ENCODE results near the gene SCGB1D4.
"Not testable (repeated sequence)": the region's sequence is repeated elsewhere in the genome, so short reads cannot be mapped to it uniquely, and the experiment has no call there.

Gene SCGB1D4

GRCh38 chr11:62298975-62299374 lies at the start of gene SCGB1D4:
Gene SCGB1D4 (minus strand): TSS chr11:62299075. CDS start chr11:62299010, 65 bp downstream.
- DNase-seq (ENCODE audit: low spot score): no peak

DNA sequence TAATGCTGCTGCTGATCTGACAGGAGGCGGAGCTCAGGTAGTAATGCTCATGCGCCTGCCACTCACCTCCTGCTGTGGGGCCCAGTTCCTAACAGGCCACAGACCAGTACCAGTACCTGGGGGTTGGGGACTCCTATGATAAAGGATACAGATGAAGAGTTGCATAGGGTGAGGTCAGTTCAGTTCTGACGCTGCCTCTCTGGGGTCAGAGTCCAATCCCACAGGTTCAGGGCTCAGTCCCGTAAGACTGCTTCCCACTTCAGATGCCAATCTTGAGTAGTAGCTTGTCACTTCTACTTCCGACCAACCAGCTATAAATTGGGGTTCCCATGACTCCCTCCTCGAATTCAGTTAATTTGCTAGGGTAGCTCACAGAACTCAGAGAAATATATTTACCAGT lies 47.0 kb upstream of the SCGB1D4 start:
- no peak for DNase-seq (ENCODE audit: low spot score)

- no peak for DNase-seq (ENCODE audit: low spot score)
These were observed 45.3 kb upstream of the SCGB1D4 start for GRCh38 chr11:62344210-62344609.

DNA sequence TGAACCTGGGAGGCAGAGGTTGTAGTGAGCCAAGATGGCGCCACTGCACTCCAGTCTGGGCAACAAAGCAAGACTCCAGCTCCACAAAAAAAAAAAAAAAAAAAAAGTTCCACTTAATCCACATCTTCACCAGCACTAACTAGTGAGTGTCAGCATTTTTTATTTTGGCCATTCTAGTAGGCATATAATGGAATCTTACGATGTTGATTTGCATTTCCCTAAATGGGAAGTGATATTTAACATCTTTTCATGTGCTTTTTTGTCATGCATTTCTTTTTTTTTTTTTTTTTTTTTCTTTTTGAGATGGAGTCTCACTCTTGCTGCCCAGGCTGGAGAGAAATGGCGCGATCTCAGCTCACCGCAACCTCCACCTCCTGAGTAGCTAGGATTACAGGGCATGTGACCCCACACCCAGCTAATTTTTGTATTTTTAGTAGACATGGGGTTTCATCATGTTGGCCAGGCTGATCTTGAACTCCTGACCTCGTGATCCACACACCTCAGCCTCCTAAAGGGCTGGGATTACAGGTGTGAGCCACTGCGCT lies 44.8 kb upstream of the SCGB1D4 start:
- DNase-seq (ENCODE audit: low spot score): not testable (repeated sequence)

- DNase-seq (ENCODE audit: low spot score): no peak
These were observed 42.7 kb upstream of the SCGB1D4 start for GRCh38 chr11:62341588-62341987.

DNA sequence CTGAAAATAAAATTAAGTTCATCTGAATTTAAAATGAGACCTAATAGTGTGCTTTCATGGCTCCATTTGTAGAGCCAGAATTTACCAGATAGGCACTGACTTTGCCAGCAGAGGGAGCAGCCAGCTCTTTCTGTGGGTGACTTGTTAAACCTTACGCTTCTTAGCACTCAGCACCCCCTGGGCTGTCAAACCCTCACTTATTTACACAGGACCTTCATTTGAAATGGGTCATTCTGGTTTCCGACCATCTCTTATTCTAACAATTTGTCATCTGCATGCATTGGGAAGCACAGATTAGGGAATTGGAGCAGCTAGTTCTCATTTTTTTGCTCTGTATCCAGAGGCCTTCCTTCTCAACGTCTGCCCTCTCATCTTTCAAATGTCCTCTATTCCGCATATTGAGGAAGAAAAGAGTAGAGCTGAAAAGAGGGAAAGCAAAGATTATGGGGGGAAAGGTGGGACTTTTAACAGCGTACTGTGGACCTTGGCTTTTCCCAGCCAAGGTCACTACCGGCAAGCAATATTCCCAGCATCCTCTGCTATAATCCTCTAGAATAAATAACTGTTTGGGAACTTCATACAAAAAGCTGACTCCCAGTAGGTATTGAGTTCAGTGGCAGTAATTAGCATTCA lies 41.5 kb upstream of the SCGB1D4 start:
- DNase-seq (ENCODE audit: low spot score): peak; percentile 54

GRCh38 chr11:62338218-62338617 lies 39.3 kb upstream of the SCGB1D4 start:
- no peak for DNase-seq (ENCODE audit: low spot score)

DNA sequence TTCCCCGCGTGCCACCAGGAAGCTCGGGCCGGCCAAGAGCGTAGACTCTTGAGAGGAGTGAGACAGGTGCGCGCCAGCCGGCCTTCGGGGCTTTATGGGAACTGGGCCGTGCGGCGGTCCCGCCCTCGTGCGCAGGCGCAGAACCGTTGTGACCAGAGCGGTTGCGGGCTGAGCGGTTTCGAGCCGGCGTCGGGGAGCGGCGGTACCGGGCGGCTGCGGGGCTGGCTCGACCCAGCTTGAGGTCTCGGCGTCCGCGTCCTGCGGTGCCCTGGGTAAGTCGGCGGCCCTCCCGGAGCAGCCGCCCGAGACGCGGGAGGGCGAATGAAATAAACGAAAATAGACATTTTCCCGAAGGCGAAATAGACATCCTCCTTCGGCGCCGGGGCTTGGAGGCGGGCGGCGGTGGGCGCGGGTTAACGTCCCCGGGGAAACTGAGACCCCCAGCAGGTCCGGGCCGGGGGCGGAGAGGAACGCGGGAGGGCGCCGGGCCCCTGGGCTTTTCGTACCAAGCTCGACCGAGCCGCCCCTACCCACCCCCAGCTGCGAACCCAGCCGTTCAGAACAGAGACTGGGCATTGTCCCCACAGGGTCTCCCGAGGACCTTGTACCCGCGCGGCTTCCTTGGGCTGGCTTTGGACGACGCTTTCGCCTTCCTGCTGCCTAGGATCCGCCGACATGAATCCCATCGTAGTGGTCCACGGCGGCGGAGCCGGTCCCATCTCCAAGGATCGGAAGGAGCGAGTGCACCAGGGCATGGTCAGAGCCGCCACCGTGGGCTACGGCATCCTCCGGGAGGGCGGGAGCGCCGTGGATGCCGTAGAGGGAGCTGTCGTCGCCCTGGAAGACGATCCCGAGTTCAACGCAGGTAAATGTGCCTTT lies 38.7 kb upstream of the SCGB1D4 start, which contains the start of gene ASRGL1:
Gene ASRGL1 (plus strand): TSS at position 146 of the 879 bp plus-strand sequence. CDS start 530 bp downstream, at position 676.
- DNase-seq (ENCODE audit: low spot score): peak; percentile 90

DNA sequence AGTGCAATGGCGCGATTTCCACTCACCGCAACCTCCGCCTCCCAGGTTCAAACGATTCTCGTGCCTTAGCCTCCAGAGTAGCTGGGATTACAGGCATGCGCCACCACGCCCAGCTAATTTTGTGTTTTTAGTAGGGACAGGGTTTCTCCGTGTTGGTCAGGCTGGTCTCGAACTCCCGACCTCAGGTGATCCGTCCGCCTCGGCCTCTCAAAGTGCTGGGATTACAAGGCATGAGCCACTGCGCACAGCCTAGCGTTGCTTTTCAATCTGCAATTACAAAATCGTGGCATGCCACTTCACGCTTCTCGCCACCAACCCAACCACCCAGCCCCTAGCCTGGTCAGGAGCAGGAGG lies 38.1 kb upstream of the SCGB1D4 start:
- not testable (repeated sequence) for DNase-seq (ENCODE audit: low spot score)

- no peak for DNase-seq (ENCODE audit: low spot score)
These were observed 34.9 kb upstream of the SCGB1D4 start for GRCh38 chr11:62333768-62334167.

DNA sequence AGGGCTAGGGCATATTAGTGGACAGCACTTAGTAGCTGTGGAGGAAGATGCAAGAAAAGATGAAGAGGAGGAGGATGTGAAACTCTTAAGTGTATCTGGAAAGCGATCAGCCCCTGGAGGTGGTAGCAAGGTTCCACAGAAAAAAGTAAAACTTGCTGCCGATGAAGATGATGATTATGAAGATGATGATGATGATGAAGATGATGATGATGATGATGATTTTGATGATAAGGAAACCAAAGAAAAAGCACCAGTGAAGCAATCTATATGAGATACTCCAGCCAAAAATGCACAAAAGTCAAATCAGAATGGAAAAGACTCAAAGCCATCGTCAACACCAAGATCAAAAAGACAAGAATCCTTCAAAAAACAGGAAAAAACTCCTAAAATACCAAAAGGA lies 32.4 kb upstream of the SCGB1D4 start:
- not testable (repeated sequence) for DNase-seq (ENCODE audit: low spot score)

DNA sequence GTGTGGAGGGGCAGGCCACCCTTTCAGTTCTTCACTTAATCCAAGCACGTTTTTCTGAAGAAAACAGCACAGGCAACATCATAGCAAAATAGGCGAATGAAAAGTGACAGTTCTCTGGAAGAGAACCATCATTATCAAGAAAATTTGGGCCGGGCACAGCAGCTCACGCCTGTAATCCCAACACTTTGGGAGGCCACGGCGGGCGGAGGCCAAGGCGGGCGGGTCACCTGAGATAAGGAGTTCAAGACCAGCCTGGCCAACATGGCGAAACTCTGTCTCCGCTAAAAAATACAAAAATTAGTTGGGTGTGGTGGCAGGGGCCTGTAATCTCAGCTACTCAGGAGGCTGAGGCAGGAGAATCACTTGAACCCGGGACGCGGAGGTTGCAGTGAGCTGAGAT lies 28.7 kb upstream of the SCGB1D4 start:
- not testable (repeated sequence) for DNase-seq (ENCODE audit: low spot score)

GRCh38 chr11:62326719-62327118 lies 27.8 kb upstream of the SCGB1D4 start:
- DNase-seq (ENCODE audit: low spot score): not testable (repeated sequence)

DNA sequence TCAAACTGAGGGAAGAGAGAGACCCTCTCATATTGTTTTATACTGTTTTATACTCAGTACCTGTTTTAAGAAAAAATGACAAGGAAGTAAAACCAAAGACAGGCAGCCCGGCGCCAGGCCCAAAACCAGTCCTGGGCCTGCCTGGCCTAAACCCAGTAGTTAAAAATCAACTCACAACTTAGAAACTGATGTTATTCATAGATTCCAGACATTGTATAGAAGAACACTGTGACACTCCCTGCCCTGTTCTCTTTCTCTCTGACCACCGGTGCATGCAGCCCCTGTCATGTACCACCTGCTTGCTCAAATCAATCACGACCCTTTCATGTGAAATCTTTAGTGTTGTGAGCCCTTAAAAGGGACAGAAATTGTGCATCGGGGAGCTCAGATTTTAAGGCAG lies 26.9 kb upstream of the SCGB1D4 start:
- not testable (repeated sequence) for DNase-seq (ENCODE audit: low spot score)

- DNase-seq (ENCODE audit: low spot score): peak; percentile 63
These were observed 26.1 kb upstream of the SCGB1D4 start for GRCh38 chr11:62324731-62325556.

DNA sequence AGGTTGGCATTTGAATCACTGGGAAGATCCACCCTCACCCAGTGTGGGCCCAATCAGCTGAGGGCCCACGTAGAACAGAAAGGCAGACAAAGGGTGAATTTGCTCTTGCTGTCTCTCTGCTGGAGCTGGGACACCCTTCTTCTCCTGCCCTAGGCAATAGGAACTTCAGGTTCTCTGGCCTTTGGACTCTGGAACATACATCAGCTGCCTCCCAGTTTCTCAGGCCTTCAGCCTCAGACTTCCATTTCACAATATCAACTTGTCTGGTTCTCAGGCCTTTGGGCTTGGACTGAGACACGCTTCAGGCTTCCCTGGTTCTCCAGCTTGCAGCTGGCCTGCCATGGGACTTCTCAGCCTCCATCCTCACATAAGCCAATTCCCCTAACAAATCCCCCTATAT lies 23.6 kb upstream of the SCGB1D4 start:
- DNase-seq (ENCODE audit: low spot score): no peak

GRCh38 chr11:62315431-62315830 lies 16.6 kb upstream of the SCGB1D4 start:
- no peak for DNase-seq (ENCODE audit: low spot score)

GRCh38 chr11:62309991-62310390 lies 11.1 kb upstream of the SCGB1D4 start:
- no peak for DNase-seq (ENCODE audit: low spot score)

DNA sequence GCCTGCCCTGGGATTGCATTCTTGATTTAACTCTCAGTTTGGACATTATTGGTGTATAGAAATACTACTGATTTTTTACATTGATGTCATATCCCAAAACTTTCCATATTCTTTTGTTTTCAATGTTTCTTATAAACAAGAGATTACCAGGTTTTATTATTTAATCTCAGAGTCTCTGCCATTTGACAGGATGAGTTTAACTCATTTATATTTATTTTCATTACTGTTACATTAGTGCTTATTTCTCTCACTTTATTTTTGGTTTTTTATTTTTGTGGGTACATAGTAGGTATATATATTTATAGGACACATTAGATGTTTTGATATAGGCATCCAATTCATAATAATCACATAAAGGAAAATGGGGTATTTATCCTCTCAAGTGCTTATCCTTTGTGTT lies 9.1 kb upstream of the SCGB1D4 start:
- DNase-seq (ENCODE audit: low spot score): no peak

GRCh38 chr11:62306227-62306626 lies 7.4 kb upstream of the SCGB1D4 start:
- DNase-seq (ENCODE audit: low spot score): no peak

DNA sequence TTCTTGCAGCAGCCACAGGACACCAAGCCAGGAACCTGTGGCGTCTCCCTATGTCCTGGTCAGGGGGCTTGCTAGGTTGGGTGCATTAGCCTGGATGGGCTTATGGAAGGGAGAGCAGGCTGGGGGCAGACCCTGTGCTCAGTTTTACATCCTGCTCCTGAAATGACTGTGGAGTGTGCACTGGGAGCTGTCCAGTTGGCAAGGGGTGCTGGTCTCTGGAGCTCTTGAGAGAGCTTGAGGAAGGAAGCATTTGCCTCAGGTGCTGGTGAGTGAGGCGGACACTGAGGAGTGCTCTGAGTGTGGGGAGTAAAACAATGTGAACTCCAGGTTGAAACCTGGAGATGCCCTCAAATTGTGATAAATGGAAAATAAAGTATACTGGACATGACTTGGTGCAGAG lies 3.4 kb downstream of the SCGB1D4 start:
- peak; percentile 36 for DNase-seq (ENCODE audit: low spot score)

DNA sequence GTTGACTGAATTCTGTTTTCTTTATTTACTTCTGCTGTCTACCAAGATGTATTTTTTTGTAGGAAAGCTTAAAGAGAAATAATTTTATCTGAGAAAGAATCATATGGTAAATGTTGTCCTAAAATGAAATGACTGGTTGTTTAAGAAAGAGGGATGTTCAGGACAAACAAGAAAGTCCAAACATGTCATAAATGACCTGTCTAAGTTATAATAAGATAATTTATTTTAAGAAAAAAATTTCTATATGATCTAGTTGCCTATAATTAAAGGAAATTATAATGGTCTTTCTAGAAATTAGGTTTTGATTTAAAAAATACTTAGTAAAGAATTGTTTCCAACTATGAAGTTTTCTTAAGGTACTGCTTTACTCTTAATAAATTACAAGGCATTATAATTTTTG lies 18.4 kb downstream of the SCGB1D4 start:
- DNase-seq (ENCODE audit: low spot score): no peak

Data from AG08396 (cell line).